GM19351 (cell line): ENCODE measurements around the gene PLN.
A peak's percentile ranks its signal among the peaks of the same experiment; 100 is the strongest.

Experiments
- ATAC-seq: cut with Tn5 transposase; IDR thresholded peaks from one replicate; pipeline ENCODE4 v1.9.1; 2021; ENCODE audit warnings: mild to moderate bottlenecking, moderate library complexity; ENCODE audit not compliant: unreplicated experiment

PLN gene

DNA sequence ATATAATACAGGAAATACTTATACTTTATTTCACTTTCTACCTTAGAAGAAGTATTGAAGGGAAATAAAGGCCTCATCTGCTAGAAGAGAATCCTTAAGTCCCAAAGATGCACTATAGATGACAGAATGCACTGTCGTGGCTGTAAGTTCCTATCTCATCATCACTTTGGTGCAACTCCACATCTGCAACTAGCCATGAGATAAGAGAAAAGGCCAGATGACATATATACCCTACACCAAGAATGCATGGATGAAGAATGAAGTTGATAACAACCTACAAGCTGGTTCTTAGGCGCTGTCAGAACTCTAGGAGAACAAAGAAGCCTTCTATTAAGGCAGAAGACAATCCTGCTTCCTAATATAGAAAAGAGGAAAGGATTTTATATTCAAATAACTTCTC lies 11.6 kb upstream of the PLN start:
- no peak for ATAC-seq

DNA sequence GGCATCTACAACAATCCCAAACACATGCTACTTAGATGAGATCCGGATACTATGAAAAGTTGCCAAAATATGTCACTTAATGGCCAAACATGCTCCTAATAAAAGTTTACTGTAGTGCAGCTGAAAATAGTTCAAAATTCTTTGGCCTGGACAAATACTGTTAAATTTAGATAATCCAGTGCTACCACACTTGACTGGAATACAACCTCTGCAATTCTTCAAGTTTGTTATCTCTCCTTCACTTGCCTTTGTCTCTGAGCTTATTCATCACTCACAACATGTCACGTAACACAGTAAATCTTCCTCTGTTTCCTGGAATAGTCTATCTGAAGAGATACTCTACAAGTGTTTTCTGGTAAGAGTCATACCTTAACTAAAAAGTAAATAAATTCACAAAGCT lies 10.5 kb upstream of the PLN start:
- ATAC-seq: no peak

DNA sequence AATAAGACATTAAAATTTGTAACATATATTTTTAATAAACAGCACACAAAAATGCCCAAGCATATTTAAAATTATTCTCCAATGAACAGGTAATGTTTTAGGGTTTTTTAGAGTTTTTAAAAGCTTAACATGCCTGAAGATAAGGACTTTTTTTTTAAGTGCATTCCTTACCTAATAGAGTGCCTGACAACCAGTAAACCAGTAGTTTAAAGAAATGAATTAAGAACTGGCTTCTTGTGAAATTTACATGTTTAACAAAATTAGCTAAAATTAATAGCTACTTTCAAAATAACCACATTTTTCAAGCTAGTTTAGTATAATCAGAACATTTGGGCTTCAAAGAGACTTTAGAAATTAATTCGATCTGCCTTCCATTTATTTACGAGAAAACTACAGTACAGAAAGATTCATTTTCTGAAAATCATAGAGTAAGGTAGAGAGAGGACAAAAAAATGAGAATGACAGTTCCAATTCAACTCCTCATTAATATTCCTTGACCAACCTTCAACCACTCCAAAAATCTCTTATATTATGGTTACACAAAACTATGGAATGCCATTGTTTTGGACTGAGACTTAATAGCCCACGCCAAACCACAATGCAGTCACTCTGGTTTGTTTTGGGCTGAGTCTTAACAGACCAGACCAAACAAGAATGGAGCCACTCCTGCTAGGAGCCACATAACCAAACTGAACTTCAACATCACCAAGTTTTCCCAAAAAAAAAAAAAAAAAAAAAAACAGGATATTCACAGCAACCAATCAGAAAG lies 5.7 kb upstream of the PLN start:
- ATAC-seq: no peak

DNA sequence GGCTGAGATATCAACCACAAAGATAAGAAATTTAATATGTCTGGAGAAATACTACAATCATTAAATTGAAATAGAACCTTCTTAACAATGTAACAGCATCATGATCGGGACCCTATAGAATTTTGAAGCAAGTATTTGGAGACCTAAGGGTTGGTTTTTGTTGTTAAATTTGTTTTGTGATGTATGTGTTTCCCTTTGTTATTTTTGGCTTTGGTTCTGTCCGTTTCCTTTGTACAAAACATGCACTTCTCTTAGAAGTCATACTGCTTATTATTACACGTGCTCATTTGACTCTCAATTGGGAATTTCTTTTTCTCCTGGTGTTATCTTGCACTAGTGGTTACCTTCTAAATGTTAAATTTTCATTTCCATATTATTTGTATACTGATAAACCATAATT lies 4.0 kb upstream of the PLN start:
- ATAC-seq: no peak

DNA sequence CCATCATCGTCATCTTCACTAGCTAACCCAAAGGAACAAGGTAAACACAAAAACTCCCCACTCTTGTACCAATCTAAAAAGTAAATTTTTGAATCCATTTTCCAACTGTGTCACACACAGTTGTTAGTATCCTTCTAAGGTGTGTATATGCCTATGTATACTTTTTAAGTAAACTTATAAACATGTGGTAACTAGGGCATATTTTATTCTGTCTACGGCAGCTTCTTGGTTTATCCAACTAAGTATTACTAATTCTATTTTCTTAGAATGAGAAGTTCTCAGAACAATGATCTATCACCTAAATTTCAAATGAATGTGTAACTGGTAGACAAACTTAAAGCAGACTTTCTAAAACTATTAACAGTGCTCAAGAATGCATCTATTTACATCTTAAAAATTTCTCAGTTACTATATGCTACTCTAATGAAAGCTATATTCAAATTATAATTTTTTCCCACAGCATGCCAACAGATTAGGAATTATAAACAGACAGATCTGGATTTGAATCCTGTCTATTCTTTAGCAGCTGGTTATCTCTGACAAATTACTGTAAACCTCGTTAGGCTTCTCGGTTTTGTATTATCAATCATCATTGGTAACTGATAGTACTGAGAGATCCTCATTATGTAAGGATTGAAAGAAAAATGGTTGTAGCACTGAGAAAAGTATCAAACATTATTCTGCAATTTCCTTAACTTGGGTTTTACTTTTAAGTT lies 1.8 kb upstream of the PLN start:
- ATAC-seq: no peak

DNA sequence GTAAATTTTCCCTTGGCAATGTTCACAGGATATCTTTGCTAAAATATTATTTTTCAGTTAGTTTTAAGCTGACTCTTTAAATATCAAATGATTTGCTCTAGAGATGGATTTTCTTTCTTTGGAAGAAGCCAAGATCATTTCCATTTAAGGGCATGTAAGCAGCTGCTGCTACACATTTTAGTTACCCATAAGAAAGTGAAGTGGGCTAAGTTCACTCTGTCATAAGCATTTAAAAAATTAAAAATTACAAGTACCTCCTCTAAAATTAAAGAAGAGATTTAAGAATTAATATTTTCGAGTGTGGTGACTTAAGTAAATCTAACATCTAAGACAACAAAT lies 1.2 kb upstream of the PLN start:
- no peak for ATAC-seq

DNA sequence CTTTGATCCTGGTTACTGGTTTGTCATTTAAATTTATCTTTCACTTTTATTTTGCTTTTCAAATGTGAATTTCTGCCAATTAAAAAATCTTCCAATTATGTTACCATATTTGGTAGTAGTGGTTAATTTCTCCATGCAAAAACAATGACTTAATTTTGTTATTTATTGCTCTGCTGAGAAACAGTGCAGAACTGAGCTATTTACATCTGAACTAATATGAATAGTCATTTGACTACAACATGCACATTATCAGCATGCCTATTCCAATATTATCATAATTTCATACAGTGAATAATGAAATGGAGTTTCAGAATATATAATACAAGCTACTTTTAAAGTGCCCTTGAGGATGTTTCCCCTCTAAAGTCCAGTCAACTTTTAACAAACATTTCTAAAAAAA lies 517 bp downstream of the PLN start:
- no peak for ATAC-seq

DNA sequence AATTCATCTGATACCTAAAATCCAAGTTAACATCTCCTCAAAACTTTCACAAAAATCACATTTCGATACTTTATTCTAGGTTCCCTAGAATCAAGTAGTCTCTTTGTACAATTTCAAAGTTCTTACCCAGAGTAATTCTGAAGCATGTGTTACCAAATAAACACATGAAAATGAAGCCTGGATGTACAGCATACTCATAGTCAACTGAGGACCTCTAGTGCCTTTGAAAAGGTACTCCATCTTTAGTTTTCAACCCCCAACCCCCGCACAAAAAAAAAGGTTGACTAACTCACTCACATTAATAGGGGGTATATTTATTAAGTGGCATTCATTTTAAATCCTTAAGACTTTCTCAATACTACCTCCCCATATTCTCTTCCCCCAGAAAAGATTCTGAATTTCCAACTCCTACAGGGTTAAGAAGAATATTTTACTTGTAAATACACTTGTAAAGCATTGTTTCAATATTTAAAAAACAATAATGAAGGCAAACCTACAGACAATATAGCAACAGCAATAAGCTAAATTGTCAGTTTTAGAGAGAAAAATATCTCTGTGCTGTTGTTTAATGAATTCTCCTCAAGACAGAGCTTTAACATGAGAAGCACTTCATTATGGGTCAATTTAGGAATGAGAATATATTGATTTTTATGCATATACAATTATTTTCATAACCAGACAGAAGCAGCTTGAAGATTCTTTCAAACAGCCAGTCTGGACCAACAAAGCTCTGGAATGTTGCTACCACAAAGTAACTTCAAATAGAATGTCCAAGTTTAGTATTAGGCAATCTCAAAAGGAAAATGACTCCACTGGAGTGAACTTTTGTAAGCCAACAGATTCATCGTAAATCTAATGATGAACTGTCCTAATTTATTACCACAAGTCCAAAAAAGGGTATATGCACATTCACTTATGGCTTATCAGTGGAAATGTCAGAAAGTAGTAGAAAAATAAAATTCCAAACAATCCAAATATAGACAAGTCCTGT lies 3.3 kb downstream of the PLN start:
- peak; percentile 98 for ATAC-seq

DNA sequence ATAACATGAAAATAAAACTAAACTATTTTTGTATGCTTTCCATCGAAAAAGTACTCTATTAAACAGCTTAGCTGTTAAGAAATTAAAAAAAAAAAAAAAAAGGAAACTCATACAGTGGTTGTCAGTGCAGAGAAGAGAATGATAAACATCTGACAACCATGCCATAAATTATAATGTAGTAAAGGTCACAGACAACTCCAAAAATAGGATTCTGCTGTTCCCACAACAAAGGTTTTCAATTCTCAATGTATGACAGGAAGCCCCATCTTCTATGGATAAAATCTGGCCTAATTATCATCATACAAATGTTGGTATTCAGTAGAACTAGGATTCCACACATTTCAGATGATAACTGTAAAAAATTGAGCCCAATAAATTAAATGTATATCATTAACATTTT lies 5.0 kb downstream of the PLN start:
- no peak for ATAC-seq

DNA sequence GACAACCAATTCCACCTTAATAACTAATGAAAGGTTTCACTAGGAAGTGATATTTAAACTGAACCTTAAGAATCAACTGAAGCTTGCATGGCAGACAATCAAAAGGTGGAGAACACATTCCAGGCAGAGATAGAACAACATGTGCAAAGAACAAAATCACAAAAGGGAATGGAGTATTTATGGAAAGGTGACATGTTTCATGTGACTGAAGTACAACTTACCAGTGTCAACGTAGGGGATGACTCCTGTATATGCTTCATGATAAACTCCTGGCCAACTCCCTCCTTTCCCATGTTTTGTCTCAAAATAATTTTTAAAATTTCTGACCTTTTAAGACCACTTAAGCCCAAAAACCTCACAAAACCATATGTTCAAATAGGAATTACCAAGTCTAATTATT lies 6.6 kb downstream of the PLN start:
- ATAC-seq: no peak

DNA sequence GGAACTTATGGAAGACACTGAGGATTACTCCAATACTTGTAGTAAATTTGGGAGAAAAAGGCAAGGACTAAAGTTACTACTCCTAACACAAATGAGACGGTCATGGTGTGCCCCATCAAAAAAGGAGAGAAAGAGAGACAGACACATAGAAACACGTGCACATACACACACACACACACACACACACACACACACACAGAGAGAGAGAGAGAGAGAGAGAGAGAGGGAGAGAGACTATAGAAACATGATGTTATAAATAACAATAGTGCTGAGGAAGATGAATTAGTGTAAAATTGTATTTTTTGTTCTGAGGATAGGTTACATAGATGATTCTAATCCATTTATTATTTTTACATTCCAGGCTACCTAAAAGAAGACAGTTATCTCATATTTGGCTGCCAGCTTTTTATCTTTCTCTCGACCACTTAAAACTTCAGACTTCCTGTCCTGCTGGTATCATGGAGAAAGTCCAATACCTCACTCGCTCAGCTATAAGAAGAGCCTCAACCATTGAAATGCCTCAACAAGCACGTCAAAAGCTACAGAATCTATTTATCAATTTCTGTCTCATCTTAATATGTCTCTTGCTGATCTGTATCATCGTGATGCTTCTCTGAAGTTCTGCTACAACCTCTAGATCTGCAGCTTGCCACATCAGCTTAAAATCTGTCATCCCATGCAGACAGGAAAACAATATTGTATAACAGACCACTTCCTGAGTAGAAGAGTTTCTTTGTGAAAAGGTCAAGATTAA lies 10.5 kb downstream of the PLN start:
- peak; percentile 67 for ATAC-seq

DNA sequence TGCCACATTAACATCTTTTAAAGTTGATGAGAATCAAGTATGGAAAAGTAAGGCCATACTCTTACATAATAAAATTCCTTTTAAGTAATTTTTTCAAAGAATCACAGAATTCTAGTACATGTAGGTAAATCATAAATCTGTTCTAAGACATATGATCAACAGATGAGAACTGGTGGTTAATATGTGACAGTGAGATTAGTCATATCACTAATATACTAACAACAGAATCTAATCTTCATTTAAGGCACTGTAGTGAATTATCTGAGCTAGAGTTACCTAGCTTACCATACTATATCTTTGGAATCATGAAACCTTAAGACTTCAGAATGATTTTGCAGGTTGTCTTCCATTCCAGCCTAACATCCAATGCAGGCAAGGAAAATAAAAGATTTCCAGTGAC lies 11.6 kb downstream of the PLN start:
- peak; percentile 53 for ATAC-seq

DNA sequence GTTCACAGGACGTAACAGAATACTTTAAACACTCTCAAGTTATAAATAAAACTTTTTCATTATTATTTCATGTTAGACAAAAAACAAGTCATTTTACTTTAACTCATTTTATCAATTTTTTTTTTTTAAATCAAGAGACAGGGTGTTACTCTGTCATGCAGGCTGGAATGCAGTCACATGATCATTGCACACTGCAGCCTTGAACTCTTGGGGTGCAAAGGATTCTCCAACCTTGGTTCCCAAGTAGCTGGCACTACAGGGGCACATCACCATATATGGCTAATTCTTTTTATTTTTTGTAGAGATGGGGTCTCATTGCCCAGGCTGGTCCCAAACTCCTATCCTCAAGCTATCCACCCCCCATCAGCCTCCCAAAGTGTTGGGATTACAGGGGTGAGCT lies 14.2 kb downstream of the PLN start:
- no peak for ATAC-seq

DNA sequence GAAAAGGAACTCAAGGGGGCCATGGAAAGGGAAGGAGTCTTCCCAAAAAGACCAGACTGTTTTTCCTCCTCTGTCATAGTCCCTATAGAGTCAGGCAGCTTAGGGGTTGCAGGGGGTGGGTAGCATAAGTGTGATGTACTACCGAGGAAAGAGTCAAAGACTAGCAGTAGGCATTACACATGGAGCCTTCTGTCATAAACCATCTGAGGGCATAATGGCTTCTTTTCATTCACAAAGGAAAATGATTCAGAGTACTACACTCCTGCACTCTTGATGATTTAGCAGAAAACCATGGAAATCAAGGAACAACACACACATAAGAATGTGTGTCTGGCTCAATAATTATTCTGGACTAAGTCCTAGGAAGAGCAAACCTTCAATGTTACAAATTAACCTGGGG lies 14.9 kb downstream of the PLN start:
- ATAC-seq: no peak

DNA sequence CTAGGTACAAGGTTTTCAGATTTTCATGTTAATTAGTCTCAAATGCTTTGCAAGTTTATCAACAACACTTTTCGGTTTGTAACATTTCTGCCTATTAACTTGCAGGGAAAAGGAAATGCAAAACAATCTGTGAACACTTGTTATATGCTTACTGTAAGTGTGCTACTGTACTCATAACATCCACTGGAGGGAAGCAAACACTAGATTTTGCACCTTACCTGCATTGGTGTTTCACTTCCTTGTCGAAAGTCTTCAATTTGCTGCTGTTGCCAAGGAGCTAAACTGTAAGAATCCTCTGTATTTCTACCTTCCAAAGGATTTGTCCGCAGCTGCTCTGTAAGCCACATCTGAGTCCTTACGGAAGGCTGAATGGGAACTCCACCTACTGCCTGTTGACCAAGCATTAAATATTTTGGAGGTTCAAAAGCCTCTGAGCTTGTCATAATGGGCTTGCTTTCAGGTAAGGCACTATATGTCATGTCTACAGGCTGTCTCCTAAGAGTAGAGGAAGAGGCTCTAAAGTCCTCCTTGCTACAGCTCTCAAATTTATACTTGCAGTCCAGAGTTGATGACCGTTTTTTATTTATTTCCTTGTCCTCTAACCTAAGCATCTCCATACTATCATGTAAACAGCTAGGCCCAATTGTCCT lies 17.3 kb downstream of the PLN start:
- ATAC-seq: peak; percentile 99

DNA sequence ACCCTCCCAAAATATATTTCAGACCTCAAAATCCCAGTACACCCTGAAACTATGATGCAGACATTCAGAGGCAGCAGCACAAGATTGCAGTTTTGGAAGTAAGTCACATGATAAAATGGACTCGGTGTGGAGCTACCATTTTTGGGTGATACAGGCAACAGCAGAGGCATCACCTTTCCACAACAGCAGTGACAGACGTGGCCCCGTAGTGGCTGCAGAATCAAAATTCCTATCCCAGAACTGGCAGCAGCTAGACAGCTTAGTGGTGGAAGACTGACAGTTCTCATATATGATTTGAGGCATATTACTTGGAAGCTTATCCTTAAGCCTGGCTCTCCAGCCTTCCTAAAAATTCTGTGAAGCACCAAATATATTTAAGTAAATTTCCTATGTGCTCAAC lies 19.9 kb downstream of the PLN start:
- ATAC-seq: no peak

DNA sequence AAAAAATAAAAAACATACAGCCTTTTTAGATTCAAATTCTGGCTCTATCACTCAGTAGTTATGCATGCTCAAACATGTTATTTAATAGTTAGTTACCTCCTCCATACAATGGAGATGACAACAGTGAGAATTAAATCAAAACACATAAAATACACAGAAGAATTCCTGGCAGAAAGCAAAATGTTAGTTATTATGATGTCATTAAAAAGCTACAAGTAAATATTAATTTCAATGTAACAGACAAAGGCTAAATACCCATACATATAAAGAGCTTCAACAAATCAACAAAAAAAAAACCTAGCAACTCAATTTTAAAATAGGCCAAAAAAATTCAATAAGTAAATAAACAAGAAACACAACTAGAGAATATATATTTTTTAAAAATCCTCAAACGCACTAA lies 21.4 kb downstream of the PLN start:
- no peak for ATAC-seq

DNA sequence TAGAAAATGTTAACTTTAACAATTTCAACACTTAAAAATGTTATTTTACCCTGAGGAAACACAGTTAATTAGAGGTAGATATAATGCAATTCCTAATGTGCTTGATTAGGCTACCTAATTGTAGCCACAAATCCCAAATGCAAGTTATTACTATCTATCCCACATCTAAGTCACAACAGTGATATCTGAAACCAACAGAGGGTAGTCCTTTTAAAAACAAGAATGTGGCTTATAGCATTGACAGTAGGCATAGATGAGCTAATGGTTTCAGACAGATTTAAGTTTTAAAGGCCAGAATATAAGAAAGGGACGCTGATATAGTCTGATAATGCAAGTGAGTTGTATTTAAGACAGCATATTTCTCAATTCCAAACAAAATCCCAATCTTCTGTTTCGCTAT lies 23.0 kb downstream of the PLN start:
- no peak for ATAC-seq

DNA sequence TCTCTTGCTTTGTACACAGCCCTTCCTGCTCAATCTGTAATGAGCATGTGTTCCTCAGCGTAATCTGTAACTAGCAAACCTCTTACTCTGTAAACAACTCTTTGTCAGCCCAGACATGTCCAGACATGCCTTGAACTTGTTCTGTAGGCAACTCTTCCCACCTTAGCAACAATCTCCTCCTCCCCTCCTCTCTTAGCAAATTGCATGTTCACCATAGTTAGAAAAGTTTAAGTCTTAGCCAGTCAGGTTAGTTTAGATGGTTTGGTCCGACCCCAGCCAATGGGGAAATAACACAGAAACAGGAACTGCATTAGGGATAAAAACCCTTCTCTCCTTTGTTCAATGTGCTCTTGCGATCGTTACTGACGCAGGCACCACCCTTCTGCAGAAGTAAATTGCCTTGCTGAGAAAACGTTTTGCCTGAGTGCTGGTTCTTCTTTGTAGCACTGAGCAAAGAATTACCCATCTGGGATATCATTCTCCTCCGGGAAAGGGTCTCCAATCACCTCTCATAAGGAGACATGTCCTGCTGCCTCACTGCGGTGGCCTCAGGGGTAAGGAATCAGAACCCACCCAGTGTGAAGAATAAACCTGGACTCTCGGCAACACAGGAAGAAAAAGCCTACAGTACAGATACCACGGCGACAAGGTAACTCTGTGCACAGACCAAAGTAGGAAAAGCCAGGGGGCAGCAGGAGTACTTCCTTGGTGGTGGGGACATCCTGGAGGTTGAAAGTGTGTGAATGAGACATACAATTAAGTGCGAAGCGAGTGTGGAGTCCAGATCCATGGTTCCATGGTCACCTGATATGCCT lies 26.2 kb downstream of the PLN start:
- no peak for ATAC-seq

DNA sequence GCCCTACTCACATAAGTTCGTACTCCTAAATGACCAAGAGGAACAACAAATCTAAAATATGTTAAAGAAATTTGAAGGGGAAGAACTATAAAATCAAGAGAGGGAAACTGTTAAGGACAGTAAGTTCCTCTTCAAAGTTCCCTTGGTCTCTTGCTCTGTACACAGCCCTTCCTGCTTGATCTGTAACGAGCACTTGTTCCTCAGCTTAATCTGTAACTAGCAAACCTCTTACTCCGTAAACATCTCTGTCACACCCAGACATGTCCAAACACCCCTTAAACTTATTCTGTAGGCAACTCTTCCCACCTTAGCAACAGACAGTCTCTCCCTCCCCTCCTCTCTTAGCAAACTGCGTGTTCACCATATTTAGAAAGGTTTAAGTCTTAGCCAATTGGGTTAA lies 29.9 kb downstream of the PLN start:
- no peak for ATAC-seq
